ENCODE data around the gene C1orf105. TPM values are rescaled to one million over a fixed set of nuclear protein-coding genes. Genes with fewer than 3 reads are reported as not detected.

Gene C1orf105
- total RNA-seq, 1 experiment from 2014 or later: not detected

GRCh38 chr1:172390301-172390682, 30.2 kb upstream of the C1orf105 start:
- Histone ChIP-seq H3K4me3 (ENCODE audit: insufficient read depth, low read depth, low read length) (no peak overlapping the region), H3K27me3 (ENCODE audit: control insufficient read depth, insufficient read depth, low read length) (no peaks in the 10 kb centered on the region), H3K36me3 (replicated peaks; ENCODE audit: control insufficient read depth, insufficient read depth, low read length) (no peaks in the 10 kb centered on the region)
- no peak for DNase-seq

- Histone ChIP-seq H3K36me3 (replicated peaks; ENCODE audit: control insufficient read depth, insufficient read depth, low read length) (no peaks in the 10 kb centered on the region), H3K4me3 (ENCODE audit: insufficient read depth, low read depth, low read length) (no peak overlapping the region), H3K27me3 (ENCODE audit: control insufficient read depth, insufficient read depth, low read length) (no peaks in the 10 kb centered on the region)
- DNase-seq: peak; percentile 52
Measured at GRCh38 chr1:172390683-172391551, 29.6 kb upstream of the C1orf105 start.

- Histone ChIP-seq H3K36me3 (replicated peaks; ENCODE audit: control insufficient read depth, insufficient read depth, low read length) (no peaks in the 10 kb centered on the region), H3K4me3 (ENCODE audit: insufficient read depth, low read depth, low read length) (no peak overlapping the region), H3K27me3 (ENCODE audit: control insufficient read depth, insufficient read depth, low read length) (no peaks in the 10 kb centered on the region)
- no peak for DNase-seq
Measured at GRCh38 chr1:172391976-172392375, 28.5 kb upstream of the C1orf105 start.

GRCh38 chr1:172393354-172393753, 27.1 kb upstream of the C1orf105 start:
- H3K36me3 ChIP-seq (replicated peaks; ENCODE audit: control insufficient read depth, insufficient read depth, low read length): no peaks in the 10 kb centered on the region
- H3K4me3 ChIP-seq (ENCODE audit: insufficient read depth, low read depth, low read length): no peak overlapping the region
- DNase-seq: no peak
- no peaks in the 10 kb centered on the region for H3K27me3 ChIP-seq (ENCODE audit: control insufficient read depth, insufficient read depth, low read length)

- H3K27me3 ChIP-seq (ENCODE audit: control insufficient read depth, insufficient read depth, low read length): no peaks in the 10 kb centered on the region
- no peak overlapping the region for H3K4me3 ChIP-seq (ENCODE audit: insufficient read depth, low read depth, low read length)
- DNase-seq: no peak
- H3K36me3 ChIP-seq (replicated peaks; ENCODE audit: control insufficient read depth, insufficient read depth, low read length): no peaks in the 10 kb centered on the region
Measured at GRCh38 chr1:172394141-172394751, 26.2 kb upstream of the C1orf105 start.

GRCh38 chr1:172394811-172395210, 25.7 kb upstream of the C1orf105 start:
- H3K36me3 ChIP-seq (replicated peaks; ENCODE audit: control insufficient read depth, insufficient read depth, low read length): no peaks in the 10 kb centered on the region
- H3K4me3 ChIP-seq (ENCODE audit: insufficient read depth, low read depth, low read length): no peak overlapping the region
- no peak for DNase-seq
- no peaks in the 10 kb centered on the region for H3K27me3 ChIP-seq (ENCODE audit: control insufficient read depth, insufficient read depth, low read length)

GRCh38 chr1:172395576-172395975, 24.9 kb upstream of the C1orf105 start:
- DNase-seq: no peak
- Histone ChIP-seq H3K27me3 (ENCODE audit: control insufficient read depth, insufficient read depth, low read length) (no peaks in the 10 kb centered on the region), H3K4me3 (ENCODE audit: insufficient read depth, low read depth, low read length) (no peak overlapping the region), H3K36me3 (replicated peaks; ENCODE audit: control insufficient read depth, insufficient read depth, low read length) (no peaks in the 10 kb centered on the region)

- Histone ChIP-seq H3K4me3 (ENCODE audit: insufficient read depth, low read depth, low read length) (no peak overlapping the region), H3K36me3 (replicated peaks; ENCODE audit: control insufficient read depth, insufficient read depth, low read length) (no peaks in the 10 kb centered on the region), H3K27me3 (ENCODE audit: control insufficient read depth, insufficient read depth, low read length) (no peaks in the 10 kb centered on the region)
- DNase-seq: no peak
Measured at GRCh38 chr1:172397221-172397620, 23.3 kb upstream of the C1orf105 start.

- H3K27me3 ChIP-seq (ENCODE audit: control insufficient read depth, insufficient read depth, low read length): no peaks in the 10 kb centered on the region
- H3K4me3 ChIP-seq (ENCODE audit: insufficient read depth, low read depth, low read length): no peak overlapping the region
- H3K36me3 ChIP-seq (replicated peaks; ENCODE audit: control insufficient read depth, insufficient read depth, low read length): no peaks in the 10 kb centered on the region
- DNase-seq: no peak
Measured at GRCh38 chr1:172397633-172398032, 22.9 kb upstream of the C1orf105 start.

GRCh38 chr1:172398193-172398592, 22.3 kb upstream of the C1orf105 start:
- no peaks in the 10 kb centered on the region for H3K27me3 ChIP-seq (ENCODE audit: control insufficient read depth, insufficient read depth, low read length)
- no peak overlapping the region for H3K4me3 ChIP-seq (ENCODE audit: insufficient read depth, low read depth, low read length)
- no peaks in the 10 kb centered on the region for H3K36me3 ChIP-seq (replicated peaks; ENCODE audit: control insufficient read depth, insufficient read depth, low read length)
- no peak for DNase-seq

GRCh38 chr1:172398970-172399755, 21.3 kb upstream of the C1orf105 start:
- Histone ChIP-seq H3K27me3 (ENCODE audit: control insufficient read depth, insufficient read depth, low read length) (no peaks in the 10 kb centered on the region), H3K36me3 (replicated peaks; ENCODE audit: control insufficient read depth, insufficient read depth, low read length) (no peaks in the 10 kb centered on the region), H3K4me3 (ENCODE audit: insufficient read depth, low read depth, low read length) (no peak overlapping the region)
- no peak for DNase-seq

- Histone ChIP-seq H3K4me3 (ENCODE audit: insufficient read depth, low read depth, low read length) (no peak overlapping the region), H3K36me3 (replicated peaks; ENCODE audit: control insufficient read depth, insufficient read depth, low read length) (no peaks in the 10 kb centered on the region), H3K27me3 (ENCODE audit: control insufficient read depth, insufficient read depth, low read length) (no peaks in the 10 kb centered on the region)
- no peak for DNase-seq
Measured at GRCh38 chr1:172399756-172400721, 20.4 kb upstream of the C1orf105 start.

GRCh38 chr1:172400722-172401105, 19.8 kb upstream of the C1orf105 start:
- no peak for DNase-seq
- H3K36me3 ChIP-seq (replicated peaks; ENCODE audit: control insufficient read depth, insufficient read depth, low read length): no peaks in the 10 kb centered on the region
- no peak overlapping the region for H3K4me3 ChIP-seq (ENCODE audit: insufficient read depth, low read depth, low read length)

GRCh38 chr1:172401477-172401876, 19.0 kb upstream of the C1orf105 start:
- no peaks in the 10 kb centered on the region for H3K36me3 ChIP-seq (replicated peaks; ENCODE audit: control insufficient read depth, insufficient read depth, low read length)
- H3K4me3 ChIP-seq (ENCODE audit: insufficient read depth, low read depth, low read length): no peak overlapping the region
- H3K27me3 ChIP-seq (ENCODE audit: control insufficient read depth, insufficient read depth, low read length): no peaks in the 10 kb centered on the region
- DNase-seq: no peak

More at GRCh38 chr1:172400722-172401105, 19.8 kb upstream of the C1orf105 start:
- H3K27me3 ChIP-seq (ENCODE audit: control insufficient read depth, insufficient read depth, low read length): no peaks in the 10 kb centered on the region
